Neural progenitor cell (in vitro differentiated cells): ENCODE data around the gene DSG1.

Experiments used
- CTCF ChIP-seq: fragments of 200-600 bp; sonication (generic); IDR thresholded peaks from 2 replicates; pipeline ENCODE4 v1.5.1; 2017; ENCODE audit warnings: antibody characterized with exemption, mild to moderate bottlenecking
- EZH2 ChIP-seq: fragments of 200-600 bp; sonication (generic); IDR thresholded peaks from 2 replicates; pipeline ENCODE4 v1.6.1; 2017; ENCODE audit warnings: antibody characterized with exemption, mild to moderate bottlenecking, moderate library complexity

GRCh38 chr18:31356025-31356424 is 38.1 kb downstream of the DSG1 start:
- TF ChIP-seq CTCF (no peak), EZH2 (no peak)
